ENCODE results near the gene TOP3B. TPM values are rescaled to one million over a fixed set of nuclear protein-coding genes. Genes with fewer than 3 reads are reported as not detected.
"Not testable (repeated sequence)": the region's sequence is repeated elsewhere in the genome, so short reads cannot be mapped to it uniquely, and the experiment has no call there.

TOP3B gene
- total RNA-seq, 1 donor from 2014 or later: 54.3 TPM

DNA sequence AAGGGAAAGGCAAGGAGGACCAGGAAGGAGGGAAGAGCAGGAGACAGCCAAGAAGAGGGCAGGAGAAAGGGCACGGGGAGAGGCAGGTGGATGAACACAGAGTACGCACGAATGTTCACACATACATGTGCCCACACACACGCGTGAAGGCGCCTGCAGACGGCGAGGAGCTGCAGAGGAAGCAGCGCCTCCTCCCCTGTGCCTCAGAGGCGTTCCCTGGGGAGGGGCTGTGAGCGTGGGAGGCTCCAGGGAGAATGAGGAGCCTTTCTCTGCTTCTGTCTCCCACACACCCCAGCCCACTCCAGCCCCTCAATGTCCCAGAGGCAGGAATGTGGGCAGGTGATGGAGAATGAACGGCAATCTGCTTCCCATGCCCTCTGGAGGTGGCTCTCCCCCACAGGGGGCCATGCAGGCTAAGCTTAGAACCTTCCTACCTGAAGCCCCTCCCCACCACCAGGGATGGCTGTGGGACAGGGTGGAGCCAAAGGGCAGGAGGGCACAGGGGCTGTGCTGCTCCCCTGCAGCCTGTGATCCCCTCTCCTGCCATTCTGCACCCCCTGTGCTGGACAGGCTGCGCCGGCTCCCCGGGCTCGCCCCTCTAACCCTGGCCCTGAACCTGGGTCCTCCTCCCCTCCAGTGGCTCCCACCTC, 55.3 kb downstream of the TOP3B start:
- intact Hi-C loops (cut with micrococcal nuclease): no loop called here

- intact Hi-C loops (cut with micrococcal nuclease): no loop called here
These were observed 55.9 kb downstream of the TOP3B start for GRCh38 chr22:21926728-21927127.

DNA sequence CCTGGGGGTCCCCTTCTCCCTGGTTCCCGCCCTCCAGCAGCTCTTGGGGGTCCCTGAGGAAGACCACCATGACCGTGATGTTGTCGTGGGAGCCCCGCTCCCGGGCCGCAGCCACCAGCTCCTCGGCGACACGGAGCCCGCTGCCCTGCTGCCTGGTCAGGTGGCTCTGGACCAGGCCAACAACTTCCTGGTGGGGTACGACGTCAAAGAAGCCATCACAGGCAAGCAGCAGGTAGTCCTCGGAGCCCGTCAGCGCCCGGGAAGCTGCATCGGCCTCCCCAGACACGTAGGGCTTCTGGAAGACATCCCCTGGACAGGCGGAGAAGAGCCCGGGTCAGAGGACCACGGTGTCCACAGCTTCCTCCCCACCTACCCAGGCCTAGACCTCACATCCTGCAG, 59.4 kb downstream of the TOP3B start:
- intact Hi-C loops (cut with micrococcal nuclease): no loop called here

GRCh38 chr22:21922370-21923162, 60.0 kb downstream of the TOP3B start:
- intact Hi-C loops (cut with micrococcal nuclease): no loop called here

DNA sequence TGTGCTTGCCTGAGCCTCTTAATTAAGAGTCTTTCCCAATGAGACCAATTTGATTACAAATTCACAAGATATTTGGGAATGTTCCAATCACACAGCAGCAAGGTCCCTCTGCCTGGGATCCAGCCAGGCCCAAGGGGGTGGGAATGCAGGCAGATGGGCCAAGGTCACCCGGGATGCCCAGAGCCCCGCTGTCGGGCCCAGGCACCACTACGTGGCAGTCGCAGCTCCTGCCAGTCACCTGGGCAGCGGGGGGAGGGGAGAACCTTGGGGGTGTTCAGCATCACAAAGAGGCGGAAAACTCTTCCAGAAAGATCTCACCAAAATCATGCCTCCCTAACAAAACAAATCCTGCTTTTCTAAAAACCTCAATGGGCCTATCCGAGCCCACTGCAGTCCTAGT, 60.9 kb downstream of the TOP3B start:
- intact Hi-C loops (cut with micrococcal nuclease): no loop called here

DNA sequence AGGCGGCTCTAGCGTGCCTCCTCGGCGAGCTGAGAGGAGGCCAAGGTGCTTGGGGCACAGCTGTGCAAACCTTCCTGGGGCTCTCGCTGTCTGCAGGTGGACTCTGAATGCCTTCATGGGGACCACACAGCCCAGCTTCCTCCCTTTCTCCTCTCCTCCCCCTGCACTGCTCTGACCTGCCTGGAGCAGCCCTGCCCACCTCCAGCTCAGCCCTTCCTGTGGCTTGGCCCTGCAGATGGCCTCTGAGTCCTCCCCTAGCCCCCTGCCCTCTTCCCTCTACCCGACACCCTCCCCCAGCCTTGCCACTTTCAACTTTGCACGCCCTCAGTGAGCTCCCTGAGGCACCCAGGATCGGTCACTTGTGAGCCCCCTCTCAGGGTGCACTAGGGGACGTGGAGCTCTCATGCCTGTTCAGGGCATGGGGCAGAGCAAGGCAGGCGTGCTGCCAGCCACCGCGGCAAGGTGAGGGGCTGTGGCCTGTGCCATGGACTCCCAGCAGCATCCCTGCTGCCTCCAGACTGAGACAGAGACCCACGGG, 61.3 kb downstream of the TOP3B start:
- intact Hi-C loops (cut with micrococcal nuclease): no loop called here

GRCh38 chr22:21920341-21921183, 62.0 kb downstream of the TOP3B start:
- intact Hi-C loops (cut with micrococcal nuclease): no loop called here

GRCh38 chr22:21919526-21920307, 62.9 kb downstream of the TOP3B start:
- intact Hi-C loops (cut with micrococcal nuclease): no loop called here

DNA sequence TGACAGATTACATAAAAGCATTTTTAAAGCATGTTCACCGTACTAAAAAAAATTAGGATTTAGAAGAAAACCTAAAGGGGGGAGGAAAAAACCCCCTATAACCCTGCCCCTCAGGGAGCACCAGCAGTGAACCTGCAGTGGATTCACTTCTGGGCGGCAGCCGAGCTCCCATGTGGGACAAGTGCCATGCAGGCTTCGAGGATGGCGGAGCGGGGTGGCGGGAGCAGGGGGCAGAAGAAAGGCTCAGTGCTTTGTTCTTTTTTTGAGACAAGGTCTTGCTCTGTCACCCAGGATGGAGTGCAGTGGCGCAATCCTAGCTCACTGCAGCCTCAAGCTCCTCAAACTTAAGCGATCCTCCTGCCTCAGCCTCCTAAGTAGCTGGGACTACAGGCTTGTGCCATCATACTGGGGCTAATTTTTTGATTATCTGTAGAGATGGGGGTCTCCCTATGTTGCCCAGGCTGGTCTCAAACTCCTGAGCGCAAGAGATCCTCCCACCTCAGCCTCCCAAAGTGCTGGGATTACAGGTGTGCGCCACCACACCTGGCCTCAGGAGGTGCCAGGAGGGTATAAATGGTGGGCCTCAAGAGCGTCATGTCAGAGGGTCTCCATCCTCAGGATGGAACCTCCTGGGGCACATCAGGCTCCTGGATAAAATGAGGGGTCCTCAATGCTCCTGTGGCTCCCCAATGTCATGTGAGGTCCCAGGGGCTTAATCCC, 64.0 kb downstream of the TOP3B start:
- intact Hi-C loops (cut with micrococcal nuclease): no loop called here

DNA sequence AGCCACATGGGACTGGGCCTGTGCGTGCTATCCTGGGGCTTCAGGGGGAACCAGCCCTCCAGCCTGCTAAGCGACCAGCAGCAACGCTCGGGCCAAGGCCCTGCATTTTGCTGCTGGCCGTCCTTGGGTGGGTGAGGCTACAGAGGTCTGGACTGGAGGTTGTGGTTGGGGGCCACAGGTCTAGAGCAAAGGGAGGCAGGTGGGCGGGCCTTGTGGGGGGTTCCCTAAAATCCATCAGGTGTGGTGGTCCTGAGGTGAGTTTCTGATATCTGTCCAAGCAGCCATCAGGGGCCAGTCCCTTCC, 64.7 kb downstream of the TOP3B start:
- intact Hi-C loops (cut with micrococcal nuclease): no loop called here

DNA sequence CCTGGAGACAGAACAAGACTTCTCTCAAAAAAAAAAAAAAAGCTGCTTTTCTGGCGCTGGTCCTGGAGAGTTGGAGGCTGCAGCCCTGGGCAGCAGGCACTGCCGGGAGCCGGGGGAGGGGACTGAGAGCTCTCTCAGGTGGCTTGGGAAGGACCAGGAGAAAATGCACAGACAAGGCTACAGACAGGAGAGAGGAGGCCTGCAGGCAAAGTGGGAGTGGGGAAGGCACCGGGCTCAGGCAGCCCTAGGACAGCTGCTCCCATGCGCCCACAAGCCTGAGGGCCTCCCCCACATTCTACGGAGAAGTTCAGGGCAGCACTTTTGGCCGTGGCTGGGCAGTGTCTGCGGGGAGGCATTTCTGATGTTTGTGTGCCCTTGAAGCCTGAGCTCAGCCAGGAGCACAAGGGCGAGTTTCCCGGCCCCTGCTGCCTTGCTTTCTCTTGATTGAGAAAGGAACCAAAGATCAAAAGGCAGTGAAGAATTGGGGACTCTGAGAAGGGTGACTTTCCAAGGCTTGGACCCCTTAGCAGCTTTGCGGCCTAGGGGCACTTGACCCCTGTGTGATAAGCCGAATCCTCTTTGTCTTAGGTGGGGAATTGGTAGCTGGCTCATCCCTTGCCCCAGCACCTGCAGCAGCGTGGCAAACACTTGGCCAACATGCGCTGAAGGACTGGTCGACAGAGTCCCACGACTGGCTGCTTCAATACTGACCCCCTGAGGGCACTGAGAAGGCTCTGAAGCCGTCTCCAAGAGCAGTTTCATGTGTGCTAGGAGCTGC, 65.2 kb downstream of the TOP3B start:
- intact Hi-C loops (cut with micrococcal nuclease): no loop called here

GRCh38 chr22:21916309-21916918, 66.2 kb downstream of the TOP3B start:
- intact Hi-C loops (cut with micrococcal nuclease): no loop called here

DNA sequence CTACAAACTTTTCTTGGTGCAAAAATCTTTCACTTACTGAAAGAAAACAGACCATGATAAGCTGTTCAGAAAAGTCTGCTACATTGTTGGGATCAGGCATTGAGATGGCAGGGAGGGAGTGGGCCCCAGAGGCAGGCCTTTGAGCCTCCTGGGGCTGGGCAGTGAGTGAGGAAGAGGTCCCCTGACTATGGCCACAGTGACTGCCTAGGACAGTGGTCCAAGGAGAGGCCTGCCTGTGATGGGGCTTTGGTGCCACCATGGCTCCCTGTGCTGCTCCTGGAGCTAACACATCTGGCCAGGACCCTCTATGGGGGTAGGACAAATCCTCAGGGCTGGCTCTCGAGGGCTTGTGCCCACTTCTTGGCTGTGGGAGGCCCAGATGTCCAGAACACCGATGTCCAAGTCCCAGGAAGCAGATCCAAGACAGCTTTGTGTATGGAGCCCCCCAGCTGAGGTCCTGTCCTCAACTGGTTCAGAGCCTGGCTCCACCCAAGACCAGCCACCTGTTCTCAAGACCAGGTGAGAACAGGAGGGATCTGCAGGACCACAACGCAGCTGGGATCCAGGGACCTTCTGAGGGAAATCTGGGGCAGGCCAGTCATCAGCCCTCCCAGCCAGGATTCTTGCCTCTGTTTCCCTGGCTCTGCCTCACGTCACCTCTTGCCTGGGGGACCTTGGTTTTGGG, 66.8 kb downstream of the TOP3B start:
- intact Hi-C loops (cut with micrococcal nuclease): no loop called here

DNA sequence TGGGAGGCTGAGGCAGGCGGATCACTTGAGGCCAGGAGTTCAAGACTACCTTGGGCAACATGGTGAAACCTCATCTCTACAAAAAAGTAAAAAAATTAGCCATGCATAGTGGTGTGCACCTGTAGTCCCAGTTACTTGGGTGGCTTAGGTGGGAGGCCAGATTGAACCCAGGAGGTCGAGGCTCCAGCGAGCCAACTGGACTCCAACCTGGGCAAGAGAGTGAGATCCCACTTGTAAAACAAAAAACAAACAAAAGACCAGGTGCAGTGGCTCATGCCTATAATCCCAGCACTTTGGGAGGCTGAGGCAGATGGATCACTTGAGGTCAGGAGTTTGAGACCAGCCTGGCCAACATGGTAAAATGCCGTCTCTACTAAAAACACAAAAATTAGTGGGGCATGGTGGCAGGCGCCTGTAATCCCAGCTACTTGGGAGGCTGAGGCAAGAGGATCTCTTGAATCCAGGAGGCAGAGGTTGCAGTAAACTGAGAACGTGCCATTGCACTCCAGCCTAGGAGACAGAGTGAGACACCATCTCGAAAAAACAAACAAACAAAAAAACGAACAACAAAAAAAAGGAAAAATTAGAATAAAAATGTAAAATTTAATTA, 68.4 kb downstream of the TOP3B start:
- intact Hi-C loops (cut with micrococcal nuclease): not testable (repeated sequence)

GRCh38 chr22:21910367-21910766, 72.2 kb downstream of the TOP3B start:
- intact Hi-C loops (cut with micrococcal nuclease): not testable (repeated sequence)

DNA sequence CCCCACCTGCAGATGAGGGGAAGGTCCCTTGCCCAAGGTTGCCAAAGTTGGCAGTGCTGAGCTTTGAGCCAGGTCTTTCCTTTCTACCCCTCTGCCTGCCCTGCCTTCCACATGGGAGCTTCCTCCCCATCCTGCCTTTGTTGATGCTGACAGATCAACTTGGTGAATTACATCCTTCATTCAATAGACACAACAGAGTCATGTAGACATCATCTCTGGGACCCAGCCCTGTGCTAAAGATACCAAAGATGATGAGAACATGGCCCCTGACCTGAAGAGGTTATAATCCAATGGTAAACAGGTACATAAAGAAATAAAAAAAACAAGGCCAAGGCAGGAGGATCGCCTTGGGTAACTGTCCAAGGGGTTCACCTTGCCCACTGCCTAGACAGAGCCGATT, 72.7 kb downstream of the TOP3B start:
- intact Hi-C loops (cut with micrococcal nuclease): no loop called here

GRCh38 chr22:21907638-21908522, 74.7 kb downstream of the TOP3B start:
- intact Hi-C loops (cut with micrococcal nuclease): no loop called here

All from T-helper 1 cell treated with Interleukin-12 subunit alpha and Interleukin-12 subunit beta and Interleukin-4 antibody, amounts not matched to agents 30 ng/mL and 1 ng/mL, for 36 hours (primary cell).